Measurements from ENCODE around the gene ARTN.

DNA sequence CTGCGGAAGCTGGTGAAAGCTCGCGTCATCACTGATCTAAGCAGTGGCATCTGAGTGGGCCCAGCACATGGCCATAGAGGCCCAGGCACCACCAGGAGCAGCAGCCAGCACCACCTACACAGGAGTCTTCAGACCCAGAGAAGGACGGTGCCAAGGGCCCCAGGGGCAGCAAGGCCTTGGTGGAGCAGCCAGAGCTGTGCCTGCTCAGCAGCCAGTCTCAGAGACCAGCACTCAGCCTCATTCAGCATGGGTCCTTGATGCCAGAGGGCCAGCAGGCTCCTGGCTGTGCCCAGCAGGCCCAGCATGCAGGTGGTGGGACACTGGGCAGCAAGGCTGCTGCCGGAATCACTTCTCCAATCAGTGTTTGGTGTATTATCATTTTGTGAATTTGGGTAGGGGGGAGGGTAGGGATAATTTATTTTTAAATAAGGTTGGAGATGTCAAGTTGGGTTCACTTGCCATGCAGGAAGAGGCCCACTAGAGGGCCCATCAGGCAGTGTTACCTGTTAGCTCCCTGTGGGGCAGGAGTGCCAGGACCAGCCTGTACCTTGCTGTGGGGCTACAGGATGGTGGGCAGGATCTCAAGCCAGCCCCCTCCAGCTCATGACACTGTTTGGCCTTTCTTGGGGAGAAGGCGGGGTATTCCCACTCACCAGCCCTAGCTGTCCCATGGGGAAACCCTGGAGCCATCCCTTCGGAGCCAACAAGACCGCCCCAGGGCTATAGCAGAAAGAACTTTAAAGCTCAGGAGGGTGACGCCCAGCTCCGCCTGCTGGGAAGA, 3.2 kb upstream of the ARTN start:
- TF ChIP-seq, protein P1, sequence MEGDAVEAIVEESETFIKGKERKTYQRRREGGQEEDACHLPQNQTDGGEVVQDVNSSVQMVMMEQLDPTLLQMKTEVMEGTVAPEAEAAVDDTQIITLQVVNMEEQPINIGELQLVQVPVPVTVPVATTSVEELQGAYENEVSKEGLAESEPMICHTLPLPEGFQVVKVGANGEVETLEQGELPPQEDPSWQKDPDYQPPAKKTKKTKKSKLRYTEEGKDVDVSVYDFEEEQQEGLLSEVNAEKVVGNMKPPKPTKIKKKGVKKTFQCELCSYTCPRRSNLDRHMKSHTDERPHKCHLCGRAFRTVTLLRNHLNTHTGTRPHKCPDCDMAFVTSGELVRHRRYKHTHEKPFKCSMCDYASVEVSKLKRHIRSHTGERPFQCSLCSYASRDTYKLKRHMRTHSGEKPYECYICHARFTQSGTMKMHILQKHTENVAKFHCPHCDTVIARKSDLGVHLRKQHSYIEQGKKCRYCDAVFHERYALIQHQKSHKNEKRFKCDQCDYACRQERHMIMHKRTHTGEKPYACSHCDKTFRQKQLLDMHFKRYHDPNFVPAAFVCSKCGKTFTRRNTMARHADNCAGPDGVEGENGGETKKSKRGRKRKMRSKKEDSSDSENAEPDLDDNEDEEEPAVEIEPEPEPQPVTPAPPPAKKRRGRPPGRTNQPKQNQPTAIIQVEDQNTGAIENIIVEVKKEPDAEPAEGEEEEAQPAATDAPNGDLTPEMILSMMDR (conservative IDR thresholded peaks at IDR 0.05): peak; percentile 77
- TF ChIP-seq ZFX (IDR thresholded peaks at IDR 0.05): no peak
